K562 (cell line): ENCODE measurements around the gene ADAMTS6. TPM values are rescaled to one million over a fixed set of nuclear protein-coding genes. Genes with fewer than 3 reads are reported as not detected.

Experiments used
- ATAC-seq: fragments of 200-7000 bp; cut with Tn5 transposase; 3 replicates; pipeline ENCODE4 v1.9.1; 2020; ENCODE audit warnings: moderate library complexity
- BruUV-seq: library from RNA; stranded (reverse); fragments of 400-500 nt; replicated peaks from 2 replicates; lab custom pipeline; 2021; lab: Mats Ljungman, UMichigan
- CTCF ChIA-PET: fragments of 300-600 bp; formaldehyde crosslinking; extraction: SDS; loops from one replicate; lab custom pipeline; 2021; ENCODE audit warnings: low intra/inter-chr PET ratio; lab: Yijun Ruan, JAX
- POLR2A ChIA-PET: fragments of 300-600, 350-650 bp; sonication (Branson Sonifier 250); formaldehyde crosslinking; extraction: SDS; loops from one replicate; lab custom pipeline; 2021; ENCODE audit warnings: antibody characterized with exemption, inconsistent platforms; lab: Yijun Ruan, JAX
- DNase-seq, 4 experiments: peaks; one replicate each; pipeline versions ENCODE4 v3.0.0 to v3.0.0-alpha.2; 2011 to 2018; ENCODE audit warnings: low spot score in 3 of 4, mixed read lengths in 3 of 4; ENCODE audit errors: extremely low read depth in 1 of 4
- FAIRE-seq: peaks from 2 replicates; lab custom pipeline; 2011; peaks lifted over from hg19 to GRCh38; lab: Jason Lieb, UNC
- H2AFZ ChIP-seq: 2 replicates; pipeline ENCODE4 v1.6.0; 2011; ENCODE audit warnings: low read depth, low read length, control low read depth, inconsistent platforms
- H3K27ac ChIP-seq: fragments of 200-600 bp; 3 replicates; pipeline ENCODE4 v1.8.0; 2011; ENCODE audit warnings: low read depth, mild to moderate bottlenecking, control low read depth, inconsistent platforms, low read length, moderate library complexity, mixed read lengths; ENCODE audit errors: extremely low read depth
- H3K27me3 ChIP-seq, 2 experiments: fragments of 300-600 bp in 1 of 2; 2 replicates in 1 of 2; 3 replicates in 1 of 2; pipeline versions ENCODE4 v1.6.0 to v1.8.0; 2011; ENCODE audit warnings: inconsistent platforms in 2 of 2, low read length in 2 of 2, mild to moderate bottlenecking in 1 of 2, mixed read lengths in 1 of 2, moderate library complexity in 1 of 2; ENCODE audit not compliant: control insufficient read depth in 2 of 2, insufficient read depth in 2 of 2
- H3K36me3 ChIP-seq: fragments of 300-600 bp; 3 replicates; pipeline ENCODE4 v1.8.0; 2011; ENCODE audit warnings: mild to moderate bottlenecking, low read length, inconsistent platforms; ENCODE audit not compliant: control insufficient read depth, insufficient read depth
- H3K4me1 ChIP-seq, 2 experiments: fragments of 200-600 bp in 1 of 2; replicated peaks in 1 of 2; 2 replicates in 1 of 2; 3 replicates in 1 of 2; pipeline versions ENCODE4 v1.5.1 to v1.8.0; 2011; ENCODE audit warnings: inconsistent platforms in 2 of 2, low read length in 2 of 2, mild to moderate bottlenecking in 1 of 2, mixed read lengths in 1 of 2, moderate library complexity in 1 of 2; ENCODE audit not compliant: control insufficient read depth in 2 of 2, insufficient read depth in 2 of 2
- H3K4me2 ChIP-seq: 2 replicates; pipeline ENCODE4 v1.6.1; 2011; ENCODE audit warnings: low read length, control low read depth, inconsistent platforms, mixed read lengths; ENCODE audit not compliant: insufficient read depth
- H3K4me3 ChIP-seq: fragments of 200-600 bp; sonication (generic), shearing (Covaris generic); 2 replicates; pipeline ENCODE4 v1.5.1; 2016; ENCODE audit warnings: control low read depth, inconsistent platforms
- H3K79me2 ChIP-seq: fragments of 200-600 bp; 3 replicates; pipeline ENCODE4 v1.8.0; 2011; ENCODE audit warnings: low read length, inconsistent platforms; ENCODE audit not compliant: control insufficient read depth, insufficient read depth
- H3K9ac ChIP-seq, 2 experiments: 2 replicates each; pipeline versions ENCODE4 v1.6.0 to v1.6.1; 2011; ENCODE audit warnings: low read depth in 2 of 2, low read length in 2 of 2, control low read depth in 1 of 2, inconsistent platforms in 1 of 2, mild to moderate bottlenecking in 1 of 2, mixed read lengths in 1 of 2; ENCODE audit not compliant: insufficient read depth in 1 of 2
- H3K9me1 ChIP-seq: one replicate; pipeline ENCODE4 v1.6.0; 2011; ENCODE audit warnings: inconsistent platforms, mild to moderate bottlenecking, low read length, moderate library complexity; ENCODE audit not compliant: control insufficient read depth, insufficient read depth
- H3K9me3 ChIP-seq: replicated peaks from 2 replicates; pipeline ENCODE4 v1.5.1; 2011; ENCODE audit warnings: low read depth, low read length, inconsistent platforms; ENCODE audit not compliant: control insufficient read depth, insufficient read depth
- H4K20me1 ChIP-seq: replicated peaks from 2 replicates; pipeline ENCODE4 v1.6.1; 2011; ENCODE audit warnings: low read length, inconsistent platforms, mixed read lengths; ENCODE audit not compliant: control insufficient read depth, insufficient read depth
- KAT7 ChIP-seq: sonication (generic); formaldehyde crosslinking; IDR thresholded peaks from 2 replicates; pipeline ENCODE4 v1.8.0; 2022; ENCODE audit warnings: missing genetic modification reagents, mild to moderate bottlenecking, borderline replicate concordance
- NFYB ChIP-seq: IDR thresholded peaks from 2 replicates; pipeline ENCODE4 v1.6.1; 2011; ENCODE audit warnings: mild to moderate bottlenecking, moderate library complexity; ENCODE audit not compliant: insufficient read length; ENCODE audit errors: extremely low read depth
- PTRF ChIP-seq: fragments of 450-650 bp; IDR thresholded peaks from 2 replicates; pipeline ENCODE4 v1.6.1; 2016; ENCODE audit warnings: mild to moderate bottlenecking, missing genetic modification characterization, missing compliant biosample characterization
- RHOXF2B ChIP-seq: fragments of 250-450 bp; sonication (Bioruptor Pico); conservative IDR thresholded peaks from 2 replicates; pipeline ENCODE4 v1.5.1; 2021
- ZNF57 ChIP-seq: fragments of 450-650 bp; formaldehyde crosslinking; IDR thresholded peaks from 2 replicates; pipeline ENCODE4 v1.4.0; 2020; ENCODE audit warnings: mild to moderate bottlenecking, moderate library complexity
- WGBS: fragments of 100-300 bp; shearing (Covaris generic); methylation state at CpG from one replicate; pipeline ENCODE4 v1.1.6; 2016; ENCODE audit warnings: low coverage, mixed read lengths; ENCODE audit not compliant: insufficient coverage; ENCODE audit errors: missing lambda C conversion rate; 5-methylcytosine and 5-hydroxymethylcytosine counted together
- in situ Hi-C: fragments of 300-500 bp; cut with MboI; formaldehyde crosslinking; loops from 4 replicates; pipeline ENCODE4 v1.15.0; 2018; ENCODE audit warnings: inconsistent platforms, mixed read lengths
- intact Hi-C: fragments of 100-400 bp; cut with micrococcal nuclease; formaldehyde crosslinking; loops from 2 replicates; pipeline ENCODE4 v1.14.2; 2022
- polyA plus RNA-seq, 8 experiments: library from polyadenylated mRNA; depleted of rRNA in 4 of 8; stranded (reverse) in 5 of 8; unstranded in 3 of 8; fragments of >200 nt; fragmentation: Nextera tagmentation in 2 of 8; fragmentation: Illumina TruSeq in 1 of 8; extraction: Ambion mirVana in 2 of 8; extraction: Trizol in 1 of 8; gene quantifications; 2 replicates each; pipeline versions ENCODE4 v1.2.1 to v1.2.3, GENCODE V29; 2011 to 2014; ENCODE audit warnings: inconsistent platforms in 1 of 8, missing spikeins in 1 of 8
- total RNA-seq, 7 experiments: library from RNA; depleted of rRNA in 6 of 7; stranded (reverse); fragments of >200 nt in 6 of 7; fragmentation: Illumina TruSeq in 2 of 7; extraction: Trizol in 2 of 7; gene quantifications; 2 replicates each; pipeline versions ENCODE4 v1.2.1 to v1.2.3, GENCODE V29; 2011 to 2021; ENCODE audit warnings: low replicate concordance in 1 of 7
- TF ChIP-seq, protein P1 (sequence below), 2 experiments: fragments of 450-650 bp; IDR thresholded peaks; 2 replicates each; pipeline ENCODE4 v1.6.1; 2018; ENCODE audit warnings: mild to moderate bottlenecking in 2 of 2, low read depth in 1 of 2; ENCODE audit not compliant: partially characterized antibody in 2 of 2
- TF ChIP-seq, protein P2 (sequence below): fragments of 450-650 bp; IDR thresholded peaks from 2 replicates; pipeline ENCODE4 v1.6.1; 2018; ENCODE audit warnings: mild to moderate bottlenecking, low read depth; ENCODE audit not compliant: partially characterized antibody
- TF ChIP-seq, protein P3 (sequence below): sonication (generic); formaldehyde crosslinking; IDR thresholded peaks from 2 replicates; pipeline ENCODE4 v1.8.0; 2023; ENCODE audit warnings: mild to moderate bottlenecking, missing genetic modification reagents

The ADAMTS6 gene
- total and polyA plus RNA-seq, 9 of the 15 experiments (the other 6 are each of a cell fraction or from before 2014, with no cell fraction given): 0.57 to 5.3 (median 1.5) TPM

GRCh38 chr5:65506961-65507360, 25.2 kb upstream of the ADAMTS6 start:
- intact Hi-C loops (no loop called here), in situ Hi-C loops (no loop called here)
- DNase-seq (no peak), FAIRE-seq (no peak), ATAC-seq (no peak)
- TF ChIP-seq, protein P1, sequence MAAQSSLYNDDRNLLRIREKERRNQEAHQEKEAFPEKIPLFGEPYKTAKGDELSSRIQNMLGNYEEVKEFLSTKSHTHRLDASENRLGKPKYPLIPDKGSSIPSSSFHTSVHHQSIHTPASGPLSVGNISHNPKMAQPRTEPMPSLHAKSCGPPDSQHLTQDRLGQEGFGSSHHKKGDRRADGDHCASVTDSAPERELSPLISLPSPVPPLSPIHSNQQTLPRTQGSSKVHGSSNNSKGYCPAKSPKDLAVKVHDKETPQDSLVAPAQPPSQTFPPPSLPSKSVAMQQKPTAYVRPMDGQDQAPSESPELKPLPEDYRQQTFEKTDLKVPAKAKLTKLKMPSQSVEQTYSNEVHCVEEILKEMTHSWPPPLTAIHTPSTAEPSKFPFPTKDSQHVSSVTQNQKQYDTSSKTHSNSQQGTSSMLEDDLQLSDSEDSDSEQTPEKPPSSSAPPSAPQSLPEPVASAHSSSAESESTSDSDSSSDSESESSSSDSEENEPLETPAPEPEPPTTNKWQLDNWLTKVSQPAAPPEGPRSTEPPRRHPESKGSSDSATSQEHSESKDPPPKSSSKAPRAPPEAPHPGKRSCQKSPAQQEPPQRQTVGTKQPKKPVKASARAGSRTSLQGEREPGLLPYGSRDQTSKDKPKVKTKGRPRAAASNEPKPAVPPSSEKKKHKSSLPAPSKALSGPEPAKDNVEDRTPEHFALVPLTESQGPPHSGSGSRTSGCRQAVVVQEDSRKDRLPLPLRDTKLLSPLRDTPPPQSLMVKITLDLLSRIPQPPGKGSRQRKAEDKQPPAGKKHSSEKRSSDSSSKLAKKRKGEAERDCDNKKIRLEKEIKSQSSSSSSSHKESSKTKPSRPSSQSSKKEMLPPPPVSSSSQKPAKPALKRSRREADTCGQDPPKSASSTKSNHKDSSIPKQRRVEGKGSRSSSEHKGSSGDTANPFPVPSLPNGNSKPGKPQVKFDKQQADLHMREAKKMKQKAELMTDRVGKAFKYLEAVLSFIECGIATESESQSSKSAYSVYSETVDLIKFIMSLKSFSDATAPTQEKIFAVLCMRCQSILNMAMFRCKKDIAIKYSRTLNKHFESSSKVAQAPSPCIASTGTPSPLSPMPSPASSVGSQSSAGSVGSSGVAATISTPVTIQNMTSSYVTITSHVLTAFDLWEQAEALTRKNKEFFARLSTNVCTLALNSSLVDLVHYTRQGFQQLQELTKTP (IDR thresholded peaks at IDR 0.05; ENCODE audit: low read depth in 1 of 2, partially characterized antibody in 2 of 2): no peak
- TF ChIP-seq NFYB: no peak
- no peak for TF ChIP-seq KAT7 (CRISPR knock-in tag)
- TF ChIP-seq, protein P2, sequence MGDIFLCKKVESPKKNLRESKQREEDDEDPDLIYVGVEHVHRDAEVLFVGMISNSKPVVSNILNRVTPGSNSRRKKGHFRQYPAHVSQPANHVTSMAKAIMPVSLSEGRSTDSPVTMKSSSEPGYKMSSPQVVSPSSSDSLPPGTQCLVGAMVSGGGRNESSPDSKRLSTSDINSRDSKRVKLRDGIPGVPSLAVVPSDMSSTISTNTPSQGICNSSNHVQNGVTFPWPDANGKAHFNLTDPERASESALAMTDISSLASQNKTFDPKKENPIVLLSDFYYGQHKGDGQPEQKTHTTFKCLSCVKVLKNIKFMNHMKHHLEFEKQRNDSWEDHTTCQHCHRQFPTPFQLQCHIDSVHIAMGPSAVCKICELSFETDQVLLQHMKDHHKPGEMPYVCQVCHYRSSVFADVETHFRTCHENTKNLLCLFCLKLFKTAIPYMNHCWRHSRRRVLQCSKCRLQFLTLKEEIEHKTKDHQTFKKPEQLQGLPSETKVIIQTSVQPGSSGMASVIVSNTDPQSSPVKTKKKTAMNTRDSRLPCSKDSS: no peak
- TF ChIP-seq RHOXF2B (CRISPR knock-in tag): no peak
- no peak for TF ChIP-seq ZNF57 (CRISPR knock-in tag)
- TF ChIP-seq, protein P3, sequence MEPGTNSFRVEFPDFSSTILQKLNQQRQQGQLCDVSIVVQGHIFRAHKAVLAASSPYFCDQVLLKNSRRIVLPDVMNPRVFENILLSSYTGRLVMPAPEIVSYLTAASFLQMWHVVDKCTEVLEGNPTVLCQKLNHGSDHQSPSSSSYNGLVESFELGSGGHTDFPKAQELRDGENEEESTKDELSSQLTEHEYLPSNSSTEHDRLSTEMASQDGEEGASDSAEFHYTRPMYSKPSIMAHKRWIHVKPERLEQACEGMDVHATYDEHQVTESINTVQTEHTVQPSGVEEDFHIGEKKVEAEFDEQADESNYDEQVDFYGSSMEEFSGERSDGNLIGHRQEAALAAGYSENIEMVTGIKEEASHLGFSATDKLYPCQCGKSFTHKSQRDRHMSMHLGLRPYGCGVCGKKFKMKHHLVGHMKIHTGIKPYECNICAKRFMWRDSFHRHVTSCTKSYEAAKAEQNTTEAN (CRISPR knock-in tag): no peak
- no peak for TF ChIP-seq PTRF
- H3K9me1 ChIP-seq: no peaks in the 10 kb centered on the region
- H3K79me2 ChIP-seq: no peaks in the 10 kb centered on the region
- H3K36me3 ChIP-seq: no peaks in the 10 kb centered on the region
- ChIA-PET POLR2A (interaction anchor here (1.0 kb wide), 1 partner anchor 10 kb away, joined by 3 read pairs; no protein-coding TSS in a partner anchor), CTCF (no interaction called here)
- no peaks in the 10 kb centered on the region for H3K9me3 ChIP-seq
- no peak overlapping the region for H2AFZ ChIP-seq
- H4K20me1 ChIP-seq: no peaks in the 10 kb centered on the region
- no peak overlapping the region for H3K9ac ChIP-seq
- H3K4me2 ChIP-seq: no peak overlapping the region
- H3K4me3 ChIP-seq: no peak overlapping the region
- no peaks in the 10 kb centered on the region for H3K27me3 ChIP-seq
- H3K27ac ChIP-seq: no peak overlapping the region
- H3K4me1 ChIP-seq: no peaks in the 10 kb centered on the region
- 69% methylated on average over 3 of the region's 3 CpGs for WGBS
- no TSS peak for BruUV-seq
